Measurements from ENCODE around the gene CYB561D1. TPM values are rescaled to one million over a fixed set of nuclear protein-coding genes. Genes with fewer than 3 reads are reported as not detected.

CYB561D1 gene
- total and polyA plus RNA-seq, 9 of the 15 experiments (the other 6 are each of a cell fraction or from before 2014, with no cell fraction given): 0.71 to 7.2 (median 3.5) TPM

GRCh38 chr1:109548321-109549267 is 54.7 kb downstream of the CYB561D1 start, which contains the start of gene GNAI3 (continued):
- TF ChIP-seq TSHZ1 (CRISPR knock-in tag; IDR thresholded peaks at IDR 0.05) (no peak), CUX1 (CRISPR knock-in tag; IDR thresholded peaks at IDR 0.05) (no peak), ZNF408 (CRISPR knock-in tag; IDR thresholded peaks at IDR 0.05; ENCODE audit: low read depth) (no peak), RBM17 (IDR thresholded peaks at IDR 0.05; ENCODE audit: borderline replicate concordance, low read depth, low read length) (no peak), GATAD2B (IDR thresholded peaks at IDR 0.05; ENCODE audit: borderline replicate concordance) (no peak), SP2 (IDR thresholded peaks at IDR 0.05; ENCODE audit: extremely low read depth, low read depth, low read length, poor library complexity, severe bottlenecking) (no peak), CBFA2T3 (IDR thresholded peaks at IDR 0.05) (no peak), NFIC (IDR thresholded peaks at IDR 0.05) (peak; percentile 48; the same call in 1 of the 2 replicates), POLR2H (tag; IDR thresholded peaks at IDR 0.05; ENCODE audit: low read depth) (peak; percentile 97), LEF1 (IDR thresholded peaks at IDR 0.05) (peak; percentile 10), RFX5 (IDR thresholded peaks at IDR 0.05; ENCODE audit: low read depth, low read length) (no peak), KAT8 (IDR thresholded peaks at IDR 0.05; ENCODE audit: low read depth) (no peak), MBD1 (CRISPR knock-in tag; IDR thresholded peaks at IDR 0.05) (no peak), MECOM (CRISPR knock-in tag; IDR thresholded peaks at IDR 0.05) (no peak), CREBBP (IDR thresholded peaks at IDR 0.05; ENCODE audit: low read depth, low read length) (no peak), SMC3 (conservative IDR thresholded peaks at IDR 0.05; ENCODE audit: insufficient read depth, low read depth, low read length) (0 out of 2 replicates have a peak, but pooled peaks have one; percentile 3), NCOR1 (IDR thresholded peaks at IDR 0.05) (no peak)

Measured in K562 (cell line).